GM19455 (cell line): ENCODE measurements around the gene AMN.
"Not testable (repeated sequence)": the region's sequence is repeated elsewhere in the genome, so short reads cannot be mapped to it uniquely, and the experiment has no call there.

Source experiments
- ATAC-seq: cut with Tn5 transposase; IDR thresholded peaks from one replicate; pipeline ENCODE4 v1.9.1; 2021; ENCODE audit not compliant: unreplicated experiment

AMN gene

GRCh38 chr14:102911991-102912761 lies 10.3 kb upstream of the AMN start:
- no peak for ATAC-seq

DNA sequence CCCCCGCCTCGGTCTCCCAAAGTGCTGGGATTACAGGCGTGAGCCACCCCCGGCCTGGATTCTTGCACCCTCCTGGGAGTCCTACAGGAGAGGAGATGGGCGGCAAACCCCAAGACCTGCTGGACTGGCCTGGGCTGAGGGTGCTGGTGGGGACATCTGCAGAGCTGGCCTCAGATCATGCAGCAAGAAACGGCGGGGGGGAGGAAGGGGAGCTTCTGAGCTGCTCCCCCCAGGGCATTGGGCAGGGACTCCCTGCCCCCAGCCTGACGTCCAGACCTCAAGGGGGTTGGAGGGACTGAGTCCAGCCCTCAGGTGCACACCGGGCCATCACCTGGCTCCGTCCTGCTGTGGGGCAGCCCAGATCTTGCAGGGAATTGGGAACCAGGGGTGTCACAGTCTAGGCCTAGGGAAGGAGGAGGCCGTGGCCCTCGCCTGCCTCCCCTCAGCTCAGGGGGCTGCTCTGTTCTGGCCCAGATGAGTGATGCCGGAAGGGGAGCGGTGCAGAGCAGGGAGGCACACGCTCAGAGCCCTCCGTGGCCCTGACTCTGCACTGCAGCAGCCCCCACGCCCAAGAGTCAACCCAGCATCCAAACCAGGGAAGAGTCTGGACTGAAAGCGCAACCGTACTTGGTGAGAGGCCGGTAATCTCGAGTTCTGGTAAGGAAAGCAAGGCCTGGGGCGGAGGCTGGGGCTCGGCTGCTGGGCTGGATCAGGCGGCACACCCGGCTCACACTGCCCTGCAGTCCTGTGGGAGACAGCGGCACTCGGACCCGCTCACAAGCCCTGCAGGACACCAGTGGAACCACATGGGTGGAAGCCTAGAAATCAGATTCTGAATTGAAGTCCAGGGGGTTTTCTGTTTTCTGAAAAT lies 8.9 kb upstream of the AMN start:
- no peak for ATAC-seq

GRCh38 chr14:102914474-102915291 lies 7.8 kb upstream of the AMN start:
- no peak for ATAC-seq

GRCh38 chr14:102915292-102916110 lies 7.0 kb upstream of the AMN start:
- no peak for ATAC-seq

GRCh38 chr14:102916347-102917055 lies 6.0 kb upstream of the AMN start:
- no peak for ATAC-seq

DNA sequence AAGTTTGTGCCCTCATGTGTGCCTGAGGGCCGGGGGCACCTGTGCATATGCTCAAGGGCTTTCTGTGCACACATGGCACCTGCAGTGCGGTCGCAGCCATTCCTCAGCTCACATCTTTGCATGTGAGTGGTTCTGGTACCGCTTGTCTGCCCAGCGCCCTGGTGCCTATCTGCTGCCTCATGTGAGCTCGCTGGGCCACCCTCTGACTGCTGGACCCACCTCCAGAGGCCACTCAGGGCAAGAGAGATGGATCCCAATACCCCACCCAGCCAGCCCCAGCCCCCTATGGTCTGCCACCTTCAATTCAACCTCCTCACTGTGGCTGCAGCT lies 5.4 kb upstream of the AMN start:
- no peak for ATAC-seq

DNA sequence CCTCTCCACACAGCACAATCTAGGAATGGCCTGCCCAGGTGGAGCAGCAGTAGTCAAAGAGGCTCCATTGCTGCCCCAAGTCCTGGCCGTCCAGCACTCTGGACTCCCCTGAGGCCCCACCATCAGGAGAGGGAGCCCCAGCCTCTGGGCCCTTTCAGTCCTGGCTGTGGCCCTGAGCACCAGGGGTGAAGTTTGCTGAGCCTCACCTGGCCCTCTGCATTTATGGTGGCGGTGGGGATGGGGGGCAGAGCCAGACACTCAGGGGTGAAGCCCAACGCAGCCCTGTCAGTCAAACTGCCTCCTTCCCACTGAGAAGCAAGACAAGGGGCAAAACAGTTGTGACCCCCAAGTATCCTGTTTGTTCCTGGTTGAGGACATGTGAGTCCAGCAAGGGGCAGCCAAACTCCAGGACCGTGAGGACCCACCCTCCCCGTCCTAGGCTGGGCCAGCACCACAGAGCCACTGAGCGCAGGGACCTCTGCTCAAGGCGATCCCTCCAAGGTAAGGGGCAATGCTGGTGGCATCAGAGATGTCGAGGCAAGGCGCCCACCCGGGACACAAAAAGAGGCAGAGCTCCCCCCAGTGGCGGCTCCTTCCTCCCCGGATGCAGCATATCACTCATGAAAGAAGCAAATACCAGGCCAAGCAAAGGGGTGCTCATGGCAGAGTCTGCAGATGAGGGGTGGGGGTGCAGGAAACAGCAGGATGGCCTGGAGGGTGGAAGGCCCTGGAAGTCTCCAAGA lies 4.8 kb upstream of the AMN start:
- no peak for ATAC-seq

DNA sequence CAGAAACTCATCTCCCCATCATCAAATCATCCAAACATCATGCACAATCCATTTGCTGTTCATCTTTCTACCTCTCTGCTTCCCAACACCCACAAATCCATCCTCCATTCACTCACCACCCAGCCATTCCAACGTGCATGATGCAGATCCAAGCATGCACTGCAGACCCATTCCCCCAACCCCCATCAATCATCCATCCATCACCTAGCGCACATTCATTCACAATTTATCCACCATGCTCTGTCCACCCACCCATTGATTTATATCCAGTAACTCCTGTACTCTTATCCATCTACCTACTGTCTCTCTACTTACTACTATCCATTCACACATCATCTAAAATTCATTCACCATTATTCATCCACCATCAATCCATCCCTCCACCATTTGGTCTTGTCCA lies 4.0 kb upstream of the AMN start:
- no peak for ATAC-seq

DNA sequence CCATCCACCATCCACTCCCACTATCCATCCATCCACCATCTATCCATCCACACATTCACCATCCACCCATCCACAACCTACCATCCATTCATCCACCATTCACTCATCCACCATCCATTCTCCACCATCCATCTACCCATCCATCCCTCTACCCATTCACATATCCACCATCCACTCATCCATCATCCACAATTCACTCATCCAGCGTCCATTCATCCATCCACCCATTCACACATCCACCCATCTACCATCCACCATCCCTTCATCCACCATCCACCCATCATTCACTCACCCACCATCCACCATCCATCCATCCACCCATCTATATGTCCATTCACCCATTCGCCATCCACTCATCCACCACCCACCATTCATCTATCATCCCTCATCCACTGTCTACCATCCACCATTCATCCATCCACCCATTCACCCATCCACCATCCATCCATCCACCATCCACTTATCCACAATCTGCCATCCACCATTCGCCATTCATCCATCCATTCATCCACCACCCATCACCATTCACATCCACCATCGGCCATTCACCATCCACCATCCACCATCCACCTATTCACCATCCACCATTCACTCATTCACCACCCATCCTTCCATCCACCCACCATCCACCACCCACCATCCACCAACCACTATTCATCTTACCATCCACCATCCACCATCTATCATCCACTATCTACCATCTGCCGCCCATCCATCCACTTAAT lies 2.0 kb upstream of the AMN start:
- ATAC-seq = no peak

GRCh38 chr14:102920998-102921304 lies 1.5 kb upstream of the AMN start:
- no peak for ATAC-seq

DNA sequence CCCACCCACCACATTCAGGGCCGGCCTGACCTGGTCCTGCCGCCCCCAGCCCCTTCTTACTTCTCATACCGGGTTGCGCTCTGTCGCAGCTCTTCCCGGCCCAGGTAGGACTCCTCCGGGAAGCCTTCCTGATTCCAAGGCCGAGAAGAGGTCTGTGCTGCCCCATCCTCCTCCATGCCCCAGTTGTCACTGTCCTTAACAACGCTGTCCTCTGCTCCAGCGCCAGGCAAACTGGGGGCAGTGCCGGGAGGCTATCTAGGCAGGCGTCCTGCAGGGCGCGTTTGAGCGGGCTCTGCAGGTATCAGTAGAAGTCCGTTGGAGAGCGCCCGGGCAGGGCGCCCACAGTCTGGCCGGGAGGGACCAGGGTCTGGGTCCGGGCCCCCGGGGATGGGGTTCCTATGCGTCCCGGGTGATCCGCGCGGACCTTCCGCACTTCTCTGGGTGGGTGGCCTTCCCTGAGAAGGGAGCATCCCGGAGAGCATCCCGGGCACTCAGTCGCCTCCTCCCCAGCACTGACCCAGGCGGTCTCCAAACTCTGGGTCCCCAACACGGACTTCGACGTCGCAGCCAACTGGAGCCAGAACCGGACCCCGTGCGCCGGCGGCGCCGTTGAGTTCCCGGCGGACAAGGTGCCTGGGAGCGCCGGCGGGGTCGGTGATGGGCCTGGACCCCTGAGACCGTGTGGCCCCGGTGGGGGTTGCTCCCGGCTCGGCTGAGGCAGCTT lies 900 bp downstream of the AMN start:
- no peak for ATAC-seq

DNA sequence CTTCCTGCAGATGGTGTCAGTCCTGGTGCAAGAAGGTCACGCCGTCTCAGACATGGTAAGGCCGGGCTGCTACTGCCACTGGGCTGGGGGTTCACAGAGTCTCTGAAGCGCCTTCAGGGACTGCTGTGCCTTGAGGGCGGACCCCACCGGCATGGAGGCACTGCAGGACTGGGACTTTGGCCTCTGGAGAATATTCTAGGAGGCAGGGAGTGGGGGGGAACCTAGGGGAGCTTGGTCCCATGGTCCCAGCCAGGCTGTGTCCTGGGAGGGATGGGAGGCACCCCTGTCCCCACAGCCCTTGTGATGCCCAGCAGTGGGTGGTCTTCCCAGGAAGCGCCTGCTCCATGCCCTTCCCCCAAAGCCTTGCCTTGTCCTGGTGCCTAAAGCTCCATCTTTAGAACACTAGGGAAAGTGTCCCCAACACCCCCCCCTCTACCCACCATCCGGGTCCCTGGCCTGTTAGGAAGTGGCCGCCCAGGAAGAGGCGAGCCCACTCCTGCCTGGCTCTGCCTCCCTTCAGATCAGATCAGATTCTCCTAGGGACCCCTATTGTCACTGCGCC lies 1.5 kb downstream of the AMN start:
- ATAC-seq = no peak

- ATAC-seq = no peak
Measured at GRCh38 chr14:102924632-102925588, 2.4 kb downstream of the AMN start.

GRCh38 chr14:102925646-102926045 lies 3.2 kb downstream of the AMN start:
- no peak for ATAC-seq

GRCh38 chr14:102926104-102926503 lies 3.6 kb downstream of the AMN start:
- no peak for ATAC-seq

DNA sequence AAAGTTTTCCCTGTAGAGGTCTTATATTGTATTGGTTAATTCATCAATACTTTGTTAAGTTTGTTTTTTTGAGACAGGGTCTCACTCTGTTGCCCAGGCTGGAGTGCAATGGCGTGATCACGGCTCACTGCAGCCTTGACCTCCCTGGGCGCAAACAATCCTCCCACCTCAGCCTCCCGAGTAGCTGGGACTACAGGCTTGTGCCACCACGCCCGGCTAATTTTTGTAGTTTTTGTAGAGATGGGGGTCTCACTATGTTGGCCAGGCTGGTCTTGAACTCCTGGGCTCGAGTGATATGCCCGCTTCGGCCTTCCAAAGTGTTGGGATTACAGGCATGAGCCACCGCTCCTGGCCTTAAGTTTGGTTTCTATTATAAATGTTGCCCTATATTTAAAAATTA lies 4.4 kb downstream of the AMN start:
- not testable (repeated sequence) for ATAC-seq

- ATAC-seq = no peak
Measured at GRCh38 chr14:102927346-102927877, 4.9 kb downstream of the AMN start.
